GM21390 (cell line): ENCODE data around the gene TP73.

ENCODE experiments used
- ATAC-seq: cut with Tn5 transposase; IDR thresholded peaks from one replicate; pipeline ENCODE4 v1.9.1; 2021; ENCODE audit not compliant: unreplicated experiment

TP73 gene

DNA sequence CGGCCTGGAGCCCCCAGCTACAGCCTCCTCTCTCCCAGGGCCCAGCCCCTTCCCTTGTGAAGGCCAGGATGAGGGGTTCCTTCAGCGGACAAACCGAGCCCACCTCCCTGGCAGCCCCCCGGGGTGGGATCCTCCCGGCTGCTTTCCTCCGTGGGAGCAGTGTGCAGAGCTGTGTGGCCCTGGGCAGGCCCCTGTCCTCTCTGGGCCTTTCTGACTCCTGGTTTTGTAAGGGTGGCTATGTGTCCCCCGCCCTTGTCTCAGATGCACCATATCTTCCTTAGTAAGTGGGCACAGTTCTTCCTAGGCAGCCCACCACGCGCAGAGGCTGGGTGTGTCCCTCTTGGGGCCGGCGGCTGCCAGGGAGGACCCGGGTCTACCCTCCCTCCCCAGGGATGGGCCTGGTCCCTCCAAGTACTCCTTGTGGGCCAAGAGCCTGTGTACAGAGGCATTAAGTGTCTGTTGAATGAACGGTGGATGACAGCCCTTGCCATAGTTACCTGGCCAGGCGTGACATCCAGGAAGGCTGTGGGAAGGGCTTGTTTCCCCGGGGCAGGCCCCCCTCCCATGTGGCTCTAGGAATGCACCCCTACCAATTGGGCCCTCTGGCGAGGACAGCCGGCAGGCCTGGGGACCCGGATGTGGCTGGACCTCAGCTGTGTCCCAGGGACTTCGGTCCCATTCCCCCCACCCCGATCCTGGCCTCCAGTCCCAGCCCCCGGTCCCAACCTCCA, 124.1 kb downstream of the TP73 start:
- ATAC-seq, result no peak

- no peak for ATAC-seq
Observed at GRCh38 chr1:3777078-3777547, 124.8 kb downstream of the TP73 start.

- no peak for ATAC-seq
Observed at GRCh38 chr1:3777647-3778589, 125.6 kb downstream of the TP73 start.

- no peak for ATAC-seq
Observed at GRCh38 chr1:3778590-3779264, 126.4 kb downstream of the TP73 start.

DNA sequence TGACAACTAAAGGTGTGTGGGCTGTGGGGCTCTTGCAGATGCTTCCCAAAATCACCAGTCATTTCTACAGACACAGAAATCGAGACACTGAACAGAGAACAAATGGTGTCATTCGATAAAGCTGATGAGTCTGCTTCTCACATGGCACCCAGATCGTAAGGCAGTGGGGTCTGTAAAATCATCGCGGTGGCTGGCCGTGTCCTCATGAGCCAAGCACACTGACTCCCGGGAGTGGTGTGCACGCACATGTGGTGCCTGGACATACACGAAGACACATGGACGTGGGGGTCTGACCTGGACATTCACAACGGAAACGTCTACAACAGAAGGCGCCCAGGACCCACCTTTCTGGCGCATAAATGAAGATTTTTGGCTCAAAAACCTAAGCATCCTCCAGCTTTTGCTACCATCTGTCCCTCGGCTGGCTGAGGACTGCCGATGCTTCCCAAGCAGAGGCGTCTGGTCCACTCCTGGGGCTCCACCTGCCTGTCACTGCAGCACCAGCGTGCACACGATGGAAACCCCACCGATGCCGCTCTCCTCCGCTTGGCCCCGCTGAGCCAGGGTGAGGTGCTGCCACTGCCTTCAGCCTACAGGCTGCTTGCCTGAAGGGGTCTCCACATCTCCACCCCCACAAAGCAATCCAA, 127.1 kb downstream of the TP73 start:
- no peak for ATAC-seq

DNA sequence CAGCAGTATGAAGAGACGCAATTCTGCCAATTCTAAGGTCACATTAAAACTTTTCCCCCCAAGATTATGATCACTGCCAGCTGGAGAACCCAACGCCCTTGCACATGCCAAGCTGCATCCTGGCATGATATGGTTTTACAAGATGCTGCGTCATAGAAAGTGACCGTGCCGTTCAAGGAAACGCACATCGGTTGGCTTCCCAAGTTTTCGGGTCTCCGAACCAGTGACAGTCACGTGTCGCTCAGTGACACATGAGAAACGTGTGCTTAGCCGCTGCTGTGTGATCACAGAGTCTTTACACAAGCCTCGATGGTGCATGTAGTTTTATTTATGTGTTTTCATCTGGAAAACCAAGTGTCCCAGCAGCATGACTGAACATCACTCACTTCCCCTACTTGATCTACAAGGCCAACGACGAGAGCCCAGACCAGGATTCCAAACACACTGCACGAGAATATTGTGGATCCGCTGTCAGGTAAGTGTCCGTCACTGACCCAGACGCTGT, 127.6 kb downstream of the TP73 start:
- ATAC-seq, result no peak

DNA sequence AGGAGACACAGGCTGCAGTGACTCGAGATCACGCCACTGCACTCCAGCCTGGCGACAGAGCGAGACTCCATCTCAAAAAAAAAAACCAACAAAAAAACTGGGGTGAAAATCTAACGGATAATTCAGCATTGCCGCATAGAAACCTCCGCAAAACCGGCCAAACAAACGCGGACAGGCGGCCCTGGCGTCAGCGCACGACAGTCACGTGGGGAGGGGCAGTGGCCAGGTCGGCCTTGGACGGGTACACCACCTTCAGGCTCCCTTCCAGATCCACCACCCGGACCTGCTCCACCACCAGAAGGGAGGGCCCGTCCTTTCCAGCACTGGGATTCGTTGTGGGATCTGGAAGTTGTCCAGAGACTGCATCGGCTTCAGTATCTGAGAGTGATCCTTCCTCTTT, 128.6 kb downstream of the TP73 start:
- ATAC-seq, result no peak

- no peak for ATAC-seq
Observed at GRCh38 chr1:3783651-3784474, 131.5 kb downstream of the TP73 start.

- no peak for ATAC-seq
Observed at GRCh38 chr1:3785045-3785444, 132.7 kb downstream of the TP73 start.

GRCh38 chr1:3785456-3786157, 133.3 kb downstream of the TP73 start:
- no peak for ATAC-seq
